Astrocyte of the spinal cord (primary cell): ENCODE measurements around the gene SNX20.

Experiments
- DNase-seq: peaks from one replicate; pipeline ENCODE4 v3.0.0; 2011; ENCODE audit warnings: low read depth, low spot score
- H3K4me3 ChIP-seq: 2 replicates; pipeline ENCODE4 v1.5.1; 2011; ENCODE audit warnings: low read depth, mild to moderate bottlenecking, low read length, moderate library complexity
- in situ Hi-C: cut with HindIII; loops from 2 replicates; pipeline ENCODE4 v1.10.0; 2017; ENCODE audit warnings: low sequenced_read_pairs
- TF ChIP-seq, protein P1 (sequence below): IDR thresholded peaks from 2 replicates; pipeline ENCODE4 v1.5.1; 2012; ENCODE audit warnings: low read depth, mild to moderate bottlenecking, low read length, inconsistent platforms

SNX20 gene

DNA sequence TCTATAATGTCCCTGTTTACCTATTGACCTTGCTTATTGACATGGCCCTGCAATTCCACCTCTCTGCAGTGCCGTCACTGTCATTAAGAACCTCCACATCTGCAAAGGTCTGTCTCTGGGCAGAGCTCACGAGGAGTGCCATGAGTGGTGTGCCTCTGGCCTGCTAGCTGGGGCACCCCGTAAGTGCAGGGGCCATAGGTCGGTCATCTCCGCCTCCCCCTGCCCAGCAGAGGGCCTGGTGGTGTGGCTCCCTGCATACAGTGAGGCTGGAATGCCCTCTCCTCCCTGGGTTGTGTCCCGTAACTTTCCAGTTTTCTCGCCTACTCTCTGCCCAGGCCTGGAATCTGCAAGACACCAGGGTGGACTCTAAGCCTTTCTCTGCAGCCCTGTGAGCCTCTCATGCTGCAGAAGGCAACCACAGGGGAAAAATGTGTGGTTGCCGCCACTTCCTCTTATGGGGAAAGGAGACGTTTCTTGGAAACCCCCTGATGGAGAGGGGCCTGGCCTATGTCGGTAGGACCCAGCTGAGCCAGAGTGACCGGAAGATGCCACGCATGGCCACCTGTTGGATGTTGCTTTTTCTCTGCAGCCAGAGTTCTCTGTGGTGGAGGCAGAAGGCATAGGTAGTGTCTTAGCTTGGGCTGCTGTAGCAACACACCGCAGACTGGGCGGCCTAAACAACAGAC is 2.7 kb upstream of the SNX20 start:
- no peak overlapping the region for H3K4me3 ChIP-seq
- TF ChIP-seq, protein P1, sequence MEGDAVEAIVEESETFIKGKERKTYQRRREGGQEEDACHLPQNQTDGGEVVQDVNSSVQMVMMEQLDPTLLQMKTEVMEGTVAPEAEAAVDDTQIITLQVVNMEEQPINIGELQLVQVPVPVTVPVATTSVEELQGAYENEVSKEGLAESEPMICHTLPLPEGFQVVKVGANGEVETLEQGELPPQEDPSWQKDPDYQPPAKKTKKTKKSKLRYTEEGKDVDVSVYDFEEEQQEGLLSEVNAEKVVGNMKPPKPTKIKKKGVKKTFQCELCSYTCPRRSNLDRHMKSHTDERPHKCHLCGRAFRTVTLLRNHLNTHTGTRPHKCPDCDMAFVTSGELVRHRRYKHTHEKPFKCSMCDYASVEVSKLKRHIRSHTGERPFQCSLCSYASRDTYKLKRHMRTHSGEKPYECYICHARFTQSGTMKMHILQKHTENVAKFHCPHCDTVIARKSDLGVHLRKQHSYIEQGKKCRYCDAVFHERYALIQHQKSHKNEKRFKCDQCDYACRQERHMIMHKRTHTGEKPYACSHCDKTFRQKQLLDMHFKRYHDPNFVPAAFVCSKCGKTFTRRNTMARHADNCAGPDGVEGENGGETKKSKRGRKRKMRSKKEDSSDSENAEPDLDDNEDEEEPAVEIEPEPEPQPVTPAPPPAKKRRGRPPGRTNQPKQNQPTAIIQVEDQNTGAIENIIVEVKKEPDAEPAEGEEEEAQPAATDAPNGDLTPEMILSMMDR, result no peak
- in situ Hi-C loops, result no loop called here
- DNase-seq, result no peak

DNA sequence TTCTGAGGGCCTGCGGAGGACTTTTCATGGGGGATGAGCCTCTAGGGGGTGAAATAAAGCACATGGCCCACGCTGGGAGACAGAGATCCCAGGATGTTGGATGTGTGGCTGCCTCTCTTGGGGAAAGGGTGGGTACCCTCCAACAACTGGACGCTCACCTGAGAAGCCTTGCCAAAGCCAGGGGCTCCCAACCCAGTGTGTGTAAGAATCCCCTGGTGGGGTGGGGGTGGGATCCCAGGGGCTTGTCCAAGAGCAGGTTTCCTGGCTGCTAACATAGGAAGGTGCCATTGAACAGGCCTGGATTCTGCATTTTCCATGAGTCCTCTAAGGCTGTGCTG is 587 bp downstream of the SNX20 start:
- no peak for DNase-seq
- TF ChIP-seq, protein P1, result no peak
- no peak overlapping the region for H3K4me3 ChIP-seq
- in situ Hi-C loops, result no loop called here

DNA sequence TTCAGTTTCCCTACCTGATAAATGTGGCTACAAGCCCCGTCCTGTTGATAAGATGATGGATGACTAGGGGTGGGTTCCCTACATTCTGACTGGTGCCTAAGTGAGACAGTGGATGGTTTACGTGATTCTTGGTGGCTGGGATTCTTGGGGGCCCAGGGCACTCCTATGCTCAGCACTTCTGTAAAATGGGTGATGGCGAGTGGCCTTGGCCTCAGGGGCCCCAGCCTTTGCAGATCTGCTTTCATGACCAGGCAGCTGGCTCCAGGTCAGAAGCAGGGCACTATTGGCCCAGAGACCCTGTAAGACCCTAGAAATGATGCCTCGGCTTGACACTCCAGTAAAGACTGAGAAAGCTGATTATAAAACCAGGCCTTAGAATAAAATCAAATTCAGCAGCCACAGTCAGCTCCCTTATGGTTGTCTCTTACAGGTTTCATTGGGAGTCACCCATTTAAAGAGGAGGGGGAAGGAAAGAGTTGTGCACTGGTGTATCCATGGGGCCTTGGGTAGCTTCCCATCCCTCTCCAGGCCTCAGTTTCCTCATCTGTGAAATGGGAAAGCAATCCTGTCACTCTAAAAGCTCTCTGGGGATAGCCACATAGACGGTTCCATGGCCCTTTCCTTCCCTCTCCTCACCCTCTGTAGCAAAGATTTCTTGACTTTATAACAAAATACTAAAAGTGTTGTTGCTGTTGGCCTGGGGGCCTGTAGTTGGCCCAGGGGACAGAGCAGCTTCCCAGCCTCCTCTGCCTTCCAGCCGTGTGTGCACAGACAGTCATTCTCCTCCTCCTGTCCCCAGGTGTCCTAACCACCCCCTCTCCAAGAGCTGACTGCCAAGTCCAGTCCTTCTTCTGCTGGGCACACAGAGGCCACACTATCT is 1.2 kb downstream of the SNX20 start:
- DNase-seq, result no peak
- H3K4me3 ChIP-seq, result no peak overlapping the region
- in situ Hi-C loops, result no loop called here
- TF ChIP-seq, protein P1, result no peak

DNA sequence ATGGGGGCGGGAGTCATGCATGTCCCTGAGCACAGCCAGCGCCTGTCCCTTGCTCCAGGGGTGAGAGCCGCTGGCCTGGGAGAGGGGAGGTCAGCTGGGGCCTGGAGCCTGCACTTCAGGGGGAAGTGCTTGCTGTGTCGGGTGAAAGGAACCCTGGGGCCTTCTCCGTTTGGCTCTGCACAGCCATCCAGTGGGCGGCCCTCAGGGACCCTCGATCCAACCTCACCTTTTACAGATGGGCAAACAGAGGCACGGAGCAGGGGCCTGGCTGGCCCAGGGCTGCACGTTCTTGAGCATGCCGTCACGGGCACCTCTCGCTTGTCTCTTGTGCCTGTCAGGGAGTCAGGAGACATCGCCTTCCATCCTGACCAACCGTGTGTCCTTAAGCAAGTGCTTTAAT is 1.8 kb downstream of the SNX20 start:
- TF ChIP-seq, protein P1, result no peak
- no peak overlapping the region for H3K4me3 ChIP-seq
- DNase-seq, result no peak
- in situ Hi-C loops, result no loop called here

DNA sequence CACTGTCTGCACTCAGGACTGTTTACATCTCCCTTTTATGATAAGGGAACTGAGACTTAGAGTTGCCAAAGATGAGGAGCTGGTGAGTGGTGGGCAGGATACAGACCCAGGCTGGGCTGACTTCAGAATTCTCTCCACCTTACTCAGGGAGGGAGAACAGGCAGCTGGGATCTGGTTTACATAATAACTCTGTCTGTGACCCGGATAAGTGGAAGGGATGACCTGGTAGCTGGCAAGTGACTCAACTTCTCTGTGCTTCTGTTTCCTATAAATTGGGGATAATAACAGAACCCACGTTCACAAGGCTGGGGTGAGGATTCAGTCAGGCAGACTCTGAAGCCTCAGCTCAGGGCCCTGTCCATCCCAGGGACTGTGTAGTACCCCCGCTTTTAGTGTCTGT is 2.6 kb downstream of the SNX20 start:
- in situ Hi-C loops, result no loop called here
- H3K4me3 ChIP-seq, result no peak overlapping the region
- TF ChIP-seq, protein P1, result no peak
- DNase-seq, result no peak

DNA sequence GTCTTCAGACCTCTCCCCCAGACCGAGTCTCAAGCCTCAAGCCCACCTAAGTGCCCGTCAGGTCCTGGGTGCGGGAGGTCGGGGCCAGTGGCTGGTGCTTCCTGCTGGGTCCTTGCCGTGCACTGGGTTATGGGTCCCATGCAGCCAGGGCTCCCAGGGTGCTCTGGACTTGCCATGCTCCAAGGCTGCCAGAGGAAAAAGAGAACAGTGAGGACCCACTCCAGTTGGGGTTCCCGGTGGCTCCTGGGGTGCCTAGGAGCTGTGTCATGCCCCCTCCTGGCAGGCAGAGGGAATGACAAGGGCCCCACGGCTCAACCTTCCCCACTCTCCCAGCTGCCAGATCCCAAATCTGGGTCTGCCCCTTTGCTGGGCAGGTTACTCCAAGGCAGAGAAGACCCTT is 3.8 kb downstream of the SNX20 start:
- no peak for DNase-seq
- in situ Hi-C loops, result no loop called here
- H3K4me3 ChIP-seq, result no peak overlapping the region
- TF ChIP-seq, protein P1, result peak; percentile 34
